ENCODE results near the gene P3H3.
A peak's percentile ranks its signal among the peaks of the same experiment; 100 is the strongest.
"Not testable (repeated sequence)": the region's sequence is repeated elsewhere in the genome, so short reads cannot be mapped to it uniquely, and the experiment has no call there.

Gene P3H3

DNA sequence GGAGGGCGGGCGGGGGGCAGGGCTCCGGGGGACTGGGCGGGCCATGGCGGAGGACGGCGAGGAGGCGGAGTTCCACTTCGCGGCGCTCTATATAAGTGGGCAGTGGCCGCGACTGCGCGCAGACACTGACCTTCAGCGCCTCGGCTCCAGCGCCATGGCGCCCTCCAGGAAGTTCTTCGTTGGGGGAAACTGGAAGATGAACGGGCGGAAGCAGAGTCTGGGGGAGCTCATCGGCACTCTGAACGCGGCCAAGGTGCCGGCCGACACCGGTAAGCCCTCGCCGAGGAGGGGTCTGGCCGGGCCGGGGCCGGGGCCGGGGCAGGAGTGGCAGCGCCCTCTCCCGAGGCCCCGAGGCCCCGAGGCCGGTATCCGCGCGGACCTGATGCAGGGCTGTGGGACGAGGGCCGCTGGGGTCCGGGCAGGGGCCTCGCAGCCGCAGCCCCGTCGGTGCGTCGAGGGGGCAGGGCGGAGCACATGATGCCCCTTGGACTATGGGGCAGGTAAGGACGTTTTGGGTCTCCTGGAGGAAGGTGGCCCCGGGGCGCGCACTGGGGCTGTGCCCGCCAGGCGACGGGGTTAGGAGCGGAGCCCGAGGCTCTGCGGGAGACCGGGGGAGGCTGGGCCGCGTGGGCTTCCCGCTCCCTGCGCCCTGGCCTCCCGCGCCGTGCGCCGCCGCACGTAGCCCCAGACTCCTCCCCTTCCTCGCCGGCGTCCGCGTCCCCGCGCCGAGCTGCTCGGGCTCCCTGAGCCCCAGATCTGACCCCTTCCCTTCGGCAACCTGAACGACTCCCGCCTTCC, 39.4 kb downstream of the P3H3 start, which contains the start of gene TPI1:
Gene TPI1, plus strand, starts transcription at position 119 of the 798 bp plus-strand sequence. Its CDS starts 36 bp downstream, at position 155.
- DNase-seq: peak; percentile 47

DNA sequence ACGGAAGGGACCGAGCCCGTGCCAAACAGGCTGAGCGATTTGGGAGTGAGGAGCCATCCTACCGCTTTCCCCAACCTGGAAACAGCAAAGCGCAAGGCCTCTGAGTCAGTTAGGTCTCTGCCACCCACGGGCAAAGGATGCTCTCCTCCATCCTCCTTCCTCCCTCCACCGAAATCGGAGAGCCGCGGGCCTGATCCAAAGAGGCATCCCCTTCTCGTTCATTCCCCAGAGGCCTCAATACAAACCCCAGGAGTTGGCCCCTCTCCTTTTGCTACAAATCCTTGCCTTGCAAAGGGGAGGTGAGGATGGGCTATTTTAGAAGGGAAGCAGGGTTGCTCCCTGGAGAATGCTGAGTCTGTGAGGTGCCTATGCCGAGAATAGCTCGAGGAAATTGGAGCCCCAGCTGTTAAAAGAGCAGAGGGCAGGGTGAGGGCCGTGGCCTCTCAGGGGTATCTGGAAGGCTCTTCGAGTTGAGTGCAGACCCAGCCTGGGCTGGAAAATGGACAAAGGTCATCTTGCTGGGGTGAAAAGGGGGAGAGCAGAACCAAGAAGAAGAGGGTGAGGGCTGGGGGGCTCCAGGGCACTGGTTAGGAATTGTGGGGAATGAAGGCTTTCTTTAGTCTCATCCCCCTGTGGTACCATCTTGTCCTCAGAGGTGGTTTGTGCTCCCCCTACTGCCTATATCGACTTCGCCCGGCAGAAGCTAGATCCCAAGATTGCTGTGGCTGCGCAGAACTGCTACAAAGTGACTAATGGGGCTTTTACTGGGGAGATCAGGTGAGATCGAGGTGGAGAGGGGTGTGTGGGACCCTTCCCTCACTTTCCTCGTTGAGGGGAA, 40.2 kb downstream of the P3H3 start:
- no peak for DNase-seq

DNA sequence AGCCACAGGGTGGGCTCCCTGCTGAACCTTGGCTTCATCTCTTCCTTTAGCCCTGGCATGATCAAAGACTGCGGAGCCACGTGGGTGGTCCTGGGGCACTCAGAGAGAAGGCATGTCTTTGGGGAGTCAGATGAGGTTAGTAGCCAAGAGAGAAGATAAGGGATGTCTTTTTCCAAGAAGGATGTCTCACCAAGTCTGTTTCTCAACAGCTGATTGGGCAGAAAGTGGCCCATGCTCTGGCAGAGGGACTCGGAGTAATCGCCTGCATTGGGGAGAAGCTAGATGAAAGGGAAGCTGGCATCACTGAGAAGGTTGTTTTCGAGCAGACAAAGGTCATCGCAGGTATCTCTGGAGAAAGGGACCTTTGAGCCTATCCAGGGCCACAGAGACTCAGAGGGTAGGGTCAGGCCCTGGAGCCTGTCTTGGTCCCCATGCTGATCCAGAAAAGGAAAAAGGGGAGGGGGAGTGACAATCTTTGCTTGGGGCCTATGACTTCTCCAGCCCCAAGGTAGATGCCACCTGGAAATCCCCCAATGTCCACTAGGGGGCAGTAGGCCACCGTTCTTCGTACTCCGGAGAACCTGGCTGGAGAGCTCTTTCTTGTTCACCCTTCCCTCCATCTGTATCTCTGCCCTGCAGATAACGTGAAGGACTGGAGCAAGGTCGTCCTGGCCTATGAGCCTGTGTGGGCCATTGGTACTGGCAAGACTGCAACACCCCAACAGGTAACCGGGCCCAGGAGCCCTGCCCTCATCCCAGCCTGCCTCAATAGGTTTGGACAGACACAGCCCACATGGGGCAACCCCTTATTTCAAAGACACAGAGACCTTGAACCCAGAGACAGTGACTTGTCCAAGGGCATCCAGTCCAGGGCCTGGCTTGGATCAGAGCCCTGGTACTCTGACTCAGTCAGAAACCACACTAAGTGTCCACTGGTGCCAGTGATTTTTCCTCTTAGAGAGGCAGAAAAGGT, 41.1 kb downstream of the P3H3 start:
- DNase-seq: peak; percentile 43

DNA sequence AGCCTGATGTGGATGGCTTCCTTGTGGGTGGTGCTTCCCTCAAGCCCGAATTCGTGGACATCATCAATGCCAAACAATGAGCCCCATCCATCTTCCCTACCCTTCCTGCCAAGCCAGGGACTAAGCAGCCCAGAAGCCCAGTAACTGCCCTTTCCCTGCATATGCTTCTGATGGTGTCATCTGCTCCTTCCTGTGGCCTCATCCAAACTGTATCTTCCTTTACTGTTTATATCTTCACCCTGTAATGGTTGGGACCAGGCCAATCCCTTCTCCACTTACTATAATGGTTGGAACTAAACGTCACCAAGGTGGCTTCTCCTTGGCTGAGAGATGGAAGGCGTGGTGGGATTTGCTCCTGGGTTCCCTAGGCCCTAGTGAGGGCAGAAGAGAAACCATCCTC, 42.1 kb downstream of the P3H3 start:
- DNase-seq: not testable (repeated sequence)

DNA sequence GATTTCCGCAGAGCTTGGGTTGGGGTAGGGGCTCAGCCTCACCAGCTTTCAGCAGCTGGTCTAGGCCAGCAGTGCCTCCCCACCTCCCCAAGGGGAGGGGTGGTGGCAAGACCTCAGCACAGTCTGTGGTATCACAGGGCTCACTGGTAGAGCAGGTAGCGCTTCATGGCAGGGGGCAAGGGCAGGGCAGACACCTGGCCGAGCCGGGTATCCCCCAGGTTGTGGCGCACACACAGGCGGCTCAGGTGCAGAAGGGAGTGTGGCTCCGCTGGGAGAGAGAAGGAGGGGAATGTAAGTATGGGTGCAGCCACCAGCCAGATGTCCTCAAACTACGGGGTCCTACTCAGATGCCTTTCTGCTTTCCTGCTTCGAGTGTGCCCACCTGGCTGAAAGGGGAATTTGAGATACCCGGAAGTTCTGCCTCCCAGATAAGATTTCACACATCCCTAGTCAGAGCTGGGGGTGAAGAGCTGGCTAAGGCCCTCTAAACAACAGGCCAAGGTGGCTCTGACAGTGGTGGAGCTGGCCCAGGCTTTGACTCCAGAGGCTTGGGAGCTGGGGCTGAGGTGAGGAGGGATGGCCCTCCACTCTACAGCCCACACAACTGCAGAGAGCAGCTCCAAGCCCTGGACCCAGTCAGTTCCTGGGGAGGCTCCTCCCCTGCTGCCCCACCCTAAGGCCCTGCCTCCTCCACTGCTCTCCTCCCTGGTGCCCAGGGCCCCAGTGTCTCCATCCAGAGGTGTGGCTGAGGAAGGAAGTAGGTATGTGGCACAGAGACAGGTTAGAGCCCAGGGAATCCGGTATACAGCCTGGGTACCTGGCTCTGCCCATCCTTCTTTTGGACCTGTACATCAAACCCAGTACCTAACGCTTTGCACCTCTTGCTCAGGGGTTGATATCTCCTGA, 43.1 kb downstream of the P3H3 start:
- no peak for DNase-seq

DNA sequence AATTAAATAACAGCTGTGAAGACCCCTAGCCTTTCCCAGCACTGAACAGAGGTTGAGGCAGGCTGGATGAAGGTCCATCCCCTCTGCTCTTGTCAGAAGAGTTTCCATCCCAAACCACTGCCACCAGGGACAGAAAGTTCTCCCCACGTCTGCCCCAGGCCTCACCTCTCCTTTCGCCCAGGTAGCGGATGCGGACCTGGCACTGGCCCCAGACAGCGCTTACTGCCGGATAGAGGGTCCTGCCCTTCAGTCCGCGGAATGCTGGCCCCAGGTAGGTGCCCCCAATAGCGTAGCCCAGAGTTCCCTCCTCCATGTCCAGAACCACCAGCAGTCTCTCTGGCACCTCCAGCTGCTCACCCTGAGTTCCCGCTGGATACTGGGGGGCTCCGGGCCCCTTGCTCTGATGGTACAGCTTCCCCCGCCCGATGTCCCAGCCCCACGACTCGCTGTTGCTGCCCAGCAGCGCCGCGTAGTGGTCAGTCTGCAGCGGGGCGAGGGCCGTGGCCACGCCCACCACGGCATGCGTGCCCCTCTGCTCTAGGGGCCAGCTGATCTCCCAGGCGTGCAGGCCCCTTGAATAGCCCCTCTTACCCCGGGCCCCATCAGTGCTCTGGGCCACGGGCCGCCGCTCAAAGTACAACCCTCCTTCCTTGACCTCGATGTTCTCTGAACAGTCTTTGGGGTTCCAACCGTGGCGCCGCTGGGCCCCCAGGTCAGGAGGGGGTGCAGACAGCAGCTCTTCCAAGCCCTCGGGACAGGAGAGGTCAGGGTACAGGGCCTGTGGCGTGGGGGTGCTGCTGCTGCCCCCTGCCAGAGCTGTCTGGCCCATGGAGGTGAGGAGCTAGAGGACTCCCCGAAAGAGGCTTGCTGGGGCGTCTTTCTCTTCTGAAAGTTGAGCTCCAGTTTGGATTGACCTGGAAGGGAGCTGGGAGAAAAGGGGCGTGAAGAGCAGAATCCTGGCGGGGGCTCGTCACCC, 44.2 kb downstream of the P3H3 start:
- DNase-seq: peak; percentile 66

DNA sequence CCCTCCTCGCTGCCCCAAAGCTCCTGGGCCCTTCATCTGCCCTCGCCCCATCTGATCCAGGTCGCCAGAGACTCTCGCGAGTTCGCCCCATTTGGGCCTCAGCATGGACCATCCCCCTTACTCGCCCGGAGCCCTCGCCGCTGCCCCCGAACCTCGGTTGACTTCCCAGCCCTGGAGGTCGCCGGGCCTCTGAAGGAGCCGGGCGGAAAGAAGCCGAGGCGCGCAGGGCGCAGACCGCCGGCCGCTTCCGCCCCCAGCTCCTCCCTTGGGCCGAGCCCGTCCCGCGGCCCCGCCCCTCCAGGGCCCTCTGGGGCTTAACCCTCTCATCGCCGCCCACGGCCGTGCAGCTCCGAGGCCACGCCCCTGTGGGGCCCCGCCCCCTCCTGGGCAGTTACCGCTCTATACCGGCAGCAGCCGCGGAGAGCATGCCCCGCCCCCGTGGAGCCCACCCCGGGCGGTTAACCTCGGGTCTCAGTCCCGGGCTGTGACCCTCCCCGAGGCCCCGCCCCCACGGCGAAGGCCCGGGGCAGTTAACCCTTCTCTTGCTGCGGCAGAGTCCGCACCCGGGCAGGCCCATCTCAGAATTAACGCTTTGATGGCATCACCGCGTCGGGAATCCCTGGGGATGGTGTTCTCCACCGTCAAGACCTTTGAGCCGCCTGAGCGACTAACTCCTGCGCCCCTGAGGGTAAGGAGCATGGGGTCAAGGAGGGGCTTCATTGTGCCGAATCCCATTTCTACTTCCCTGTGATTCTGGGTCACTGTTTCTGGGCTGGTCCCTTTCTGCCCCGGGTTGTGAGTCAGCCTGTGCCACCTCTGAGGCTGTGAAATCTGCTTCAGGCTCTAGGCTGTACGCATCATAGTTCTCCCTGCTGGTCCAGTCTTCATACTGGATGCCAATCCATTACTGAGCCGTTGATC, 45.1 kb downstream of the P3H3 start, which contains the start of gene SPSB2:
Gene SPSB2, minus strand, starts transcription at position 210 of the 921 bp plus-strand sequence. CDS start 402 bp downstream, outside the sequence.
- peak; percentile 91 for DNase-seq

DNA sequence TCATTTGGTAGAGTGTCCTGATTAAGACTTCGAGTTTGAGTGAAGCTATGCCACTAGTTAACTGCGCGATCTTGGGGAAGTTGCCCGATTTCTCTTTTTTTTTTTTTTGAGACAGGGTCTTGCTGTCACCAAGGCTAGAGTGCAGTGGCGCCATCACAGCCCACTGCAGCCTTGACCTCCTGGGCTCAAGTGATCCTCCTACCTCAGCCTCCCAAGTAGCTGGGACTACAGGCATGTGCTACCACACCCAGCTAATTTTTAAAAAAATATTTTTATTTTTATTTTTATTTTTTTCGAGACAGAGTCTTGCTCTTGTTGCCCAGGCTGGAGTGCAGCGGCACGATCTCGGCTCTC, 45.8 kb downstream of the P3H3 start:
- not testable (repeated sequence) for DNase-seq

DNA sequence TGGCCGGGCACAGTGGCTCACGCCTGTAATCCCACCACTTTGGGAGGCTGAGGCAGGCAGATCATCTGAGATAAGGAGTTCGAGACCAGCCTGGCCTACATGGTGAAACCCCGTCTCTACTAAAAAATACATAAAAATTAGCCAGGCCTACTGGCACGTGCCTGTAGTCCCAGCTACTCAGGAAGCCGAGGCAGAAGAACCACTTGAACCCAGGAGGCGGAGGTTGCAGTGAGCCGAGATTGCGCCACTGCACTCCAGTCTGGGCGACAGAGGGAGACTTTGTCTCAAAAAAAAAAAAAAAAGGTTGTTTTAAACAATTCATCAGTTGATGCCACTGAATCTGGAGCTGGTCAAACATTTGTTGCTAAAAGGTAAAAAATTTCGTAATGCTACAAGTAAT, 51.6 kb downstream of the P3H3 start:
- not testable (repeated sequence) for DNase-seq

DNA sequence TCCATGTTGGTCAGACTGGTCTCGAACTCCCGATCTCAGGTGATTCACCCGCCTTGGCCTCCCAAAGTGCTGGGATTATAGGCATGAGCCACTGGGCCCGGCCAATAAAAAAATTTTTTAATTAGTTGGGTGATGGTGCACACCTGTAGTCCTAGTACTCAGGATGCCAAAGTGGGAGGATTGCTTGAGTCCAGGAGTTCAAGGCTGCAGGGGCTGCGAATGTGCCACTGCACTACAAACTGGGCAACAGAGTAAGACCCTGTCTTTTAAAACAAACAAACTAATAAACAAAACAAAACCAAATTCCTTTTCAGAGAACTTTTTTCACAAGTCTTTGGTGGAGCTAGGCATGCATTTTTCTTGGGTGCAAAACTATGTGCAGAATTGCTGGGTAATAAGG, 55.0 kb downstream of the P3H3 start:
- no peak for DNase-seq

DNA sequence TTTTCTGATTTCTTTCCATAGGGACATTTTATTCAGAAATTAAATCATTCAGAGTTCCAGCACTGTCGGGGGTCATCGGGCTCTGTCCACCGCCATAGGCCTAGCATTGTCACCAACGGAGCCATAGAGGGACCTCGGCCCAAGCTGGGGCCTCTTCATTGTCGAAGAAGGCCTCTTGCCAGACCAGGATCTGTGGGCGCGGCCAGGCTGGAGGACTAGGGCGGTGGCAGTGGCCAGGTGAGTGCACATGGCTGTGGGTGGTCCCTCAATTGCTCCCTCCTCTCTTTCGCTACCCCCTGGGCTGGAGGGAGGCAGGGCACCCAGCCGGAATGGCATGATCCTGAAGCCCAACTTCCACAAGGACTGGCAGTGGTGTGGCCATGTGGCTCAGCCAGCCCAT, 55.5 kb downstream of the P3H3 start:
- no peak for DNase-seq

DNA sequence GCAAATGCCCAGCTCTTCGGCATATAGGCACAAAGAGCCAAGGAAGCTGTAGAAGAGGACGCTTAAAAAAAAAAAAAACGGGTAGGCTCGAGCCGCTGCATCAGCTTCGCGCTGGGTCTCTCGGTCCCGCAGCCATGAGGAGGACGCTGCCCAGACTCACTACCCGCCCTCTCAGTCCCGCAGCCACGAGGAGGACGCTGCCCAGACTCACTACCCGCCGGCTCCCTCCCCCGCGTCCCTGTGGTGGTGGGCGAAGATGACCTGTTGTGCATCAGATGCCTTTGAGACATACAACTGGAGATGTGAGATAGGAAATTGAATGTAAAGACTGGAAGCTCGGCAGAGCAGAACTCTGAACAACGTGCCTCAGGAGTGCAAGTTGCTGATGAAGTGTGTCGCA, 56.3 kb downstream of the P3H3 start:
- DNase-seq: no peak

DNA sequence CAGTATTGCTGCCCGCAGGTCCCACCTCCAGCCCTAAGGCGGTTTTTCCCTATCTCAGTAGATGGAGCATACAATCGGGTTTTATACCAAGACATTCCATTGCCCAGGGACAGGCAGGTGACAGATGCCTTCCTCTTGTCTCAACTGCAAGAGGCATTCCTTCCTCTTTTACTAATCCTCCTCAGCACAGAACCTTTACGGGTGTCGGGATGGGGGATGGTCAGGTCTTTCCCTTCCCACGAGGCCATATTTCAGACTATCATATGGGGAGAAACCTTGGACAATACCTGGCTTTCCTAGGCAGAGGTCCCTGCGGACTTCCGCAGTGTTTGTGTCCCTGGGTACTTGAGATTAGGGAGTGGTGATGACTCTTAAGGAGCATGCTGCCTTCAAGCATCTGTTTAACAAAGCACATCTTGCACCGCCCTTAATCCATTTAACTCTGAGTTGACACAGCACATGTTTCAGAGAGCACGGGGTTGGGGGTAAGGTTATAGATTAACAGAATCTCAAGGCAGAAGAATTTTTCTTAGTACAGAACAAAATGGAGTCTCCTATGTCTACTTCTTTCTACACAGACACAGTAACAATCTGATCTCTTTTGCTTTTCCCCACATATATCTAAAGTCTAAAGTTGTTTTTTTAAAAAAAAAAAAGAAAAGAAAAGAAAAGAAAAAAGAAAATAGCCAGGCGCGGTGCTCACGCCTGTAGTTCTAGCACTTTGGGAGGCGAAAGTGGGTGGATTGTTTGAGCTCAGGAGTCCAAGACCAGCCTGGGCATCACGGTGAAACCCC, 58.2 kb downstream of the P3H3 start:
- not testable (repeated sequence) for DNase-seq

DNA sequence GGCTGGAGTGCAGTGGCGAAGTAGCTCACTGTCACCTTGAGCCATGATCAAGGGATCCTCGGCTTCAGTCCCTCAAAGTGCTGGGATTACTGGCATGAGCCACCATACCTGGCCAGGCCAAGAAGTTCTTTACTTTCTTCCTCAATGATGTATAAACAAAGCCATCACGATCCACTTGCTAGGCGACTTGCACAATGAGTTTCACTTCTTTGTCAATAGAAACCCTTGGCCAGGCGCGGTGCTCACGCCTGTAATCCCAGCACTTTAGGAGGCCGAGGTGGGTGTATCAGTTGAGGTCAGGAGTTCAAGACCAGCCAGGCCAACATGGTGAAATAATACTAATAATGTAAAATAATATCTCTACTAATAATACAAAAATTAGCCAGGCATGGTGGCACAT, 59.3 kb downstream of the P3H3 start:
- DNase-seq: no peak

DNA sequence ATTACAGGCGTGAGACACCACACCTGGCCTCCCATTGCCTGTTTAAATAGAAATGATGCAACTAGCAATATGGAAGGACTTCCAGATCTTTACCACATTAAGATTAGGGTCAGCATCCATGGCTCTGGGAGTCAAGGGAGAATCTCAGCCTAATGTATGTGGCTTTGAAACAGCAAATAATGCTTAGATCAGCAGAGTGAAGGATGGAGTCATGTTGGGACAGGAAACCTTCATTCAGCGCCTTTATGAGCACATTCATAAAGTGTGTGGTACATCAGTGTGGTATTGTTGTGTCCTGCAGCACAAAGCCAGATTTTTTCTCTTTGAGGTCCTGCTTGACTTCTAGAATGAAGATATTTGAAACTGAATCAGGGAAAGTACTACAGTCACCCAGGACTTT, 60.2 kb downstream of the P3H3 start:
- no peak for DNase-seq

DNA sequence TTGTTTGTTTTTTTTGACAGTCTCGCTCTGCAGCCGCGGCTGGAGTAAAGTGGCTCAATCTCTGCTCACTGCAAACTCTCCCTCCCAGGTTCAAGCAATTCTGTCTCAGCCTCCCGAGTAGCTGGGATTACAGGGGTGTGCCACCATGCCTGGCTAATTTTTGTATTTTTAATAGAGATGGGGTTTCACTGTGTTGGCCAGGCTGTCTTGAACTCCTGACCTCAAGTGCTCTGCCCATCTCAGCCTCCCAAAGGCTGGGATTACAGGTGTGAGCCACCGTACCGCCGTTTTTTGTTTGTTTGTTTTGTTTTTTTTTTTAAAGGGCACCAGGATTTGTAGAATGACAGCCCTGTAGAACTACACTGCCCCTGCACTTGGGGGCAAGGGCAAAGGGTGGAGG, 60.6 kb downstream of the P3H3 start:
- DNase-seq: not testable (repeated sequence)

Measured in NCI-H1092 (cell line).